NCI-H748 (cell line): ENCODE data around the gene ALOX5AP.
A peak's percentile ranks its signal among the peaks of the same experiment; 100 is the strongest.

ENCODE experiments used
- DNase-seq: peaks from one replicate; lab custom pipeline; 2025; ENCODE audit not compliant: unreplicated experiment; lab: John Stamatoyannopoulos, UW

Gene ALOX5AP

GRCh38 chr13:30757026-30757742 is 21.8 kb downstream of the ALOX5AP start:
- DNase-seq = peak; percentile 74

- no peak for DNase-seq
Observed at GRCh38 chr13:30759748-30760147, 24.4 kb downstream of the ALOX5AP start.

GRCh38 chr13:30762643-30763042 is 27.3 kb downstream of the ALOX5AP start:
- DNase-seq = no peak

GRCh38 chr13:30763786-30764413 is 28.6 kb downstream of the ALOX5AP start:
- no peak for DNase-seq

- no peak for DNase-seq
Observed at GRCh38 chr13:30766231-30766630, 30.9 kb downstream of the ALOX5AP start.

- no peak for DNase-seq
Observed at GRCh38 chr13:30770929-30771328, 35.6 kb downstream of the ALOX5AP start.

GRCh38 chr13:30773561-30773960 is 38.2 kb downstream of the ALOX5AP start:
- no peak for DNase-seq

- no peak for DNase-seq
Observed at GRCh38 chr13:30774214-30774730, 38.9 kb downstream of the ALOX5AP start.

GRCh38 chr13:30776661-30777060 is 41.3 kb downstream of the ALOX5AP start:
- no peak for DNase-seq

- DNase-seq = no peak
Observed at GRCh38 chr13:30779016-30779415, 43.7 kb downstream of the ALOX5AP start.

GRCh38 chr13:30779608-30780007 is 44.3 kb downstream of the ALOX5AP start:
- DNase-seq = no peak

GRCh38 chr13:30780338-30780981 is 45.1 kb downstream of the ALOX5AP start:
- DNase-seq = no peak

GRCh38 chr13:30785191-30785850 is 50.0 kb downstream of the ALOX5AP start:
- no peak for DNase-seq

- no peak for DNase-seq
Observed at GRCh38 chr13:30786648-30787047, 51.3 kb downstream of the ALOX5AP start.

- peak; percentile 74 for DNase-seq
Observed at GRCh38 chr13:30787738-30788525, 52.6 kb downstream of the ALOX5AP start.

- no peak for DNase-seq
Observed at GRCh38 chr13:30789166-30789862, 54.0 kb downstream of the ALOX5AP start.

GRCh38 chr13:30790592-30790991 is 55.2 kb downstream of the ALOX5AP start:
- DNase-seq = no peak

GRCh38 chr13:30791354-30792001 is 56.1 kb downstream of the ALOX5AP start:
- no peak for DNase-seq

- peak; percentile 60 for DNase-seq
Observed at GRCh38 chr13:30792285-30793000, 57.1 kb downstream of the ALOX5AP start.
